ENCODE results near the gene MED29. TPM values are rescaled to one million over a fixed set of nuclear protein-coding genes. Genes with fewer than 3 reads are reported as not detected.

The MED29 gene
- total and polyA plus RNA-seq, 2 experiments from 2014 or later, result 26.1 to 62.0 TPM

- no peak for TF ChIP-seq ZNF462 (CRISPR knock-in tag; IDR thresholded peaks at IDR 0.05)
- no peak for TF ChIP-seq EZH2phosphoT487 (IDR thresholded peaks at IDR 0.05; ENCODE audit: unreplicated experiment)
- TF ChIP-seq ZNF114 (CRISPR knock-in tag; IDR thresholded peaks at IDR 0.05), result no peak
- no peak for TF ChIP-seq CTCF (conservative IDR thresholded peaks at IDR 0.05; ENCODE audit: low read depth in 2 of 2)
- no peak for TF ChIP-seq JUNB (IDR thresholded peaks at IDR 0.05; ENCODE audit: unreplicated experiment)
- no peak; the same call in none of the 2 replicates for TF ChIP-seq POLR2AphosphoS5 (IDR thresholded peaks at IDR 0.05; ENCODE audit: low read depth)
Observed at GRCh38 chr19:39427707-39428106, 36.5 kb downstream of the MED29 start (continued).
